Glomerular endothelial cell (primary cell): ENCODE data around the gene PPP2R1A. TPM values are rescaled to one million over a fixed set of nuclear protein-coding genes. Genes with fewer than 3 reads are reported as not detected.
"Not testable (repeated sequence)": the region's sequence is repeated elsewhere in the genome, so short reads cannot be mapped to it uniquely, and the experiment has no call there.

ENCODE experiments used
- DNase-seq: peaks from one replicate; pipeline ENCODE4 v3.0.0-alpha.2; 2011; ENCODE audit warnings: low read depth, low spot score; ENCODE audit errors: extremely low read depth
- total RNA-seq: library from RNA; depleted of rRNA; stranded (reverse); fragments of >200 nt; gene quantifications from 2 replicates; pipeline ENCODE4 v1.2.3, GENCODE V29; 2015

The PPP2R1A gene
- total RNA-seq, 1 donor from 2014 or later = 322 TPM

- no peak for DNase-seq
These were observed 10.2 kb downstream of the PPP2R1A start for GRCh38 chr19:52200044-52200443.

GRCh38 chr19:52200755-52201391 is 11.0 kb downstream of the PPP2R1A start:
- DNase-seq = not testable (repeated sequence)

- no peak for DNase-seq
These were observed 16.6 kb downstream of the PPP2R1A start for GRCh38 chr19:52206481-52206880.

DNA sequence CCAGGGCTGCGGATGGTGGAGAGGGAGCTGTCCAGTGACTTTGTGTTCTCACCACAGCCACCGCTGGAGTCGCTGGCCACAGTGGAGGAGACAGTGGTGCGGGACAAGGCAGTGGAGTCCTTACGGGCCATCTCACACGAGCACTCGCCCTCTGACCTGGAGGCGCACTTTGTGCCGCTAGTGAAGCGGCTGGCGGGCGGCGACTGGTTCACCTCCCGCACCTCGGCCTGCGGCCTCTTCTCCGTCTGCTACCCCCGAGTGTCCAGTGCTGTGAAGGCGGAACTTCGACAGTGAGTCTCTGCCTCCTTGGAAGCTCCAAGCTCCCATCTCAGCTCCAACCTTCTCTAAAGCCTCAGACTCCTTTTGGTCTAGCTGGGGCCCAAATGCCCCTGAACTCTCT is 21.4 kb downstream of the PPP2R1A start:
- no peak for DNase-seq

GRCh38 chr19:52211926-52212571 is 22.2 kb downstream of the PPP2R1A start:
- no peak for DNase-seq

GRCh38 chr19:52212572-52213255 is 22.9 kb downstream of the PPP2R1A start:
- DNase-seq = no peak

- no peak for DNase-seq
These were observed 24.4 kb downstream of the PPP2R1A start for GRCh38 chr19:52214241-52214640.

- DNase-seq = no peak
These were observed 26.5 kb downstream of the PPP2R1A start for GRCh38 chr19:52216401-52216800.

GRCh38 chr19:52217576-52217975 is 27.7 kb downstream of the PPP2R1A start:
- DNase-seq = no peak

GRCh38 chr19:52219611-52220010 is 29.8 kb downstream of the PPP2R1A start:
- DNase-seq = no peak

DNA sequence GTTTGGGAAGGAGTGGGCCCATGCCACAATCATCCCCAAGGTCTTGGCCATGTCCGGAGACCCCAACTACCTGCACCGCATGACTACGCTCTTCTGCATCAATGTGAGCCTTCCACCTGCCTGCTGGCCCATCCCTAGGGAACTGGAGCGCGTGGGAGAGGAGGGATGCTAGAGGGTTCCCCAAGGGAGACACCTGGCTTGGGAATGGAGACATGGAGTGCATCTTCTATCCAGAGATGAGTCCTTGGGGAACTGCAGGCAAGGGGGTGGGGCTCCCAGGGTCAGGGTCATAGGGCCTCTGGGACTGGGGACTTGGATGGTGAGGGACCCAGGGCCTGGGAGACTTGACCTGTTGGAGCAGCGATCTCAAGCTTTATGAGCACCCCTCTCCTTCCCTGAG is 31.2 kb downstream of the PPP2R1A start:
- DNase-seq = no peak

DNA sequence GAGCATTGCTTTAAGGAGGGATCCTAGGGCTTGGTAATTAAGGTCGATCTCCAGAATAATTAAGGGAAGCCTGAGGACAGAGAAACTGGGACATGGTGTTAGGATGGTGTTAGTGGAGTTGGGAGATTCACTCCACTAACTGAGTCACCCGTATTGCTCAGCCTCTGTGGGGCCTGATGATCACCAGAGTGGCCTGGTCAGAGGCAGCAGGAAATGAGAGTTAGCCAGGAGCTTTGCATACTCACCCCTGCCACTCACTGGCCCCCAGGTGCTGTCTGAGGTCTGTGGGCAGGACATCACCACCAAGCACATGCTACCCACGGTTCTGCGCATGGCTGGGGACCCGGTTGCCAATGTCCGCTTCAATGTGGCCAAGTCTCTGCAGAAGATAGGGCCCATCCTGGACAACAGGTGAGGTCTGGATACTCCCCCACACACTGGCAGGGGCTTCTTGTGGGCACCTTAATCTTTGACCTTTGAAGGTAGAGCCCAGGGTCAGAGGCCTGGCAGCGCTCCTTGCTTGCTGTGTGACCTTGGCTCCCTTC is 32.1 kb downstream of the PPP2R1A start:
- DNase-seq = no peak

DNA sequence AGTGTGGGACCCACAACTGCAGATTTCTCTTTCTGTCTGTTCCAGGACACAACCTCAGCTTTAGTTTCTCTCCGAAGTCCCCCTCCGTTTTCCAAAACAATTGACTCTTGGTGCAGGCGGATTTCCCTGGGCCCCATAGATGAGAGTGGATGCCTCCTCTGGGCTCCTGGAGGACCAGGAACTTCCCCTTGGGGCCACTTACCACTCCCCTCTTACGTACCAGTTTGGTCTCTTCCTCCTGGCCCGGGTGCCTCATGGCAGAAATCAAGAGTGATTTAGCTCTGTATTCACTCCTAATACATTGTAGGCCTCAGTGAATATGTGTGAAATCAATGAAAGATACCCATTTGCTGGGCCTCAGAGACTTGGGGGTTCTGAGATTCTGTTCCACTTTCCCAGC is 34.4 kb downstream of the PPP2R1A start:
- DNase-seq = no peak

- DNase-seq = no peak
These were observed 36.8 kb downstream of the PPP2R1A start for GRCh38 chr19:52226652-52227051.

GRCh38 chr19:52227196-52227940 is 37.5 kb downstream of the PPP2R1A start:
- no peak for DNase-seq

DNA sequence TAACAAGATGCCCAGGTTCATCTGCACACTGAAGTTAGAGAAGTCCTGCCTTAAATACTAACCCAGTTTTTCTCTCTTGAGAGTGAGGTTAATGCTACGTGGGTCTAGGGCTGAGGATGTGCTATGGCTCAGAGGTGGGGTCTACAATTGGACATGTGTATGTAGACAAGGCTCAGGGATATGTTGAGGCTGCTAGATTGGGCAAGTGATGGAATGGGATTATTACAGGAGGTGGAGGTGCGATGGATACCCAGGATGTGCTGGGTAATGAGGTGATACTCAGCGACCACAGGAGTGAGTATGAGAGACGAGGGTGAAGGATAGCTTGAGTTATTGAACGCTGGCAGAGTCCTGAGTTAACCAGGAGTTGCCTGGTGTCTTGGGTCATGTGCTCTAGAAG is 38.1 kb downstream of the PPP2R1A start:
- no peak for DNase-seq

DNA sequence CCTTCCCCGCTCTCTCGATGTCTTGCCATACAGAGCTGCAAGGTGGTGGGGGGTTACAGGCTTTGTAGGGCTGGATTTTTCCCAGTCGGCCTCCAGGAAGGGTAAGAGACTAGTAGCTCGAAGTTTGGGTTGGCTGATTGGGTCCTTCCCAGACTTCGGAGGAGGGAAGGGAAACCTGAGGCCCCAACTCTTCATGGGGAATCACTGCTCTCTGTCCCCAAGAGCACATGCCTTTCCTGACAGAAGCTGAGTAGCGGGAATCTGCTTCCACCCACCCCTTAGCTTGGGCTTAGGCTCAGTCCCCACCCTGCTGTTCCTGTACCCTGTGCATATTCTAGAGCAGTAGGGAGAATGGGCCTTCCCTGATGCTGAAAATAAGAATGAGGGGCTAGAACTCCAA is 39.7 kb downstream of the PPP2R1A start:
- DNase-seq = no peak

DNA sequence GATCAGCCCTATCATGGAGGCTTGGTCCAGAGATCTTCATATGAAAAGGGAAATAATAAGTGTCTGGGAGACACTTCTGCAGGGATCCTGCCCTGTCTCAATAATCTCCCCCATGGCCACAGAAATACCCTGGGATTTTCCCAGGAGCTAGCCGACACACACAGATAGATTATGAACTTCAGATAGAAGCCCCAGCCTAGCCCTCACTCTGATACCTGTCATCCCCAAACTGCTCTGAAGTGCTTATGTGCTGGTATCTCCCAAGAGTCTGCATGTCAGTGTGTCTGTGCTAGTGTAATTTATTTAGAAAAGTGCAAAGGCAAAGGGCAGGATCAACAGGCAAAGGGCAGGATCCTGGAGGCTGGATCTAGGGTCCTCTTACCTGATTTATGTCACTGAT is 40.8 kb downstream of the PPP2R1A start:
- DNase-seq = no peak

DNA sequence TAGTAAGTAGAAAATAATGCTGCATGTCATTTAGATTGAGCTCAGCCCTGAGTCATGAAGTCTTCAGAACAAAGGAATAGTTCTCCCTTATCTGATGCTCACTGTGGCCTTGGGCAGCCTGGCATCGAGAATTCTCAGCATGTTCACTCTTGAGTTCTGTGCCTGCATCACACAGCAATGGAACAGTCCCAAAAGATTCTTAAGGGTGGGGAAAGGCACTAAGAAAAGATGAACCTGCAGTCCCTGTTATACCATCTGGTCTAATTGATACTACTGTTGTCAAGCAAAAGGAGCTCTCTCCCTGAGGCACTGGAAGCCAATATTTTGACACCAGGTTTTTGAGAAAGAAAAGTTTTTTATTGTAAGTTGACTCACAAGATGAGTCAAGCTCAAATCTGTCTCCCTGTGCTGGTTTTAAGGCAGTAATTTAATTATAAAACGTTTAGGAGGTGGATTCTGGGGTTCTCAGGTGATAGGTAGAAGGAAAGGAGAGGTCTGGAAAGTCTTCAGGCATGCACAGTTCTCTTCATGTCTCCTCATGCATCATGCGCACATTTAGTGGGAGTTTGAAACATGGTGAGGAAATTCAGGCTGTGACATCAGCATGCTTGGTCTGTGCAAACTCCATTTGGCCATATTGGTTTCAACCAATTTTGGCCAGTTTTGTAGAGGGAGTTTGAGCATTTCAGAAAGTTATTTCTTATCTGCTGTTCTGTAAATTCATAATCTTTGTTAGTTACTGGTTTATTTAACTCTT is 41.5 kb downstream of the PPP2R1A start:
- DNase-seq = no peak

GRCh38 chr19:52234406-52234805 is 44.6 kb downstream of the PPP2R1A start:
- no peak for DNase-seq
